GM21737 (cell line): ENCODE measurements around the gene KHDRBS2.

Source experiments
- ATAC-seq: cut with Tn5 transposase; IDR thresholded peaks from one replicate; pipeline ENCODE4 v1.9.1; 2021; ENCODE audit warnings: mild to moderate bottlenecking, moderate library complexity; ENCODE audit not compliant: unreplicated experiment

Gene KHDRBS2

DNA sequence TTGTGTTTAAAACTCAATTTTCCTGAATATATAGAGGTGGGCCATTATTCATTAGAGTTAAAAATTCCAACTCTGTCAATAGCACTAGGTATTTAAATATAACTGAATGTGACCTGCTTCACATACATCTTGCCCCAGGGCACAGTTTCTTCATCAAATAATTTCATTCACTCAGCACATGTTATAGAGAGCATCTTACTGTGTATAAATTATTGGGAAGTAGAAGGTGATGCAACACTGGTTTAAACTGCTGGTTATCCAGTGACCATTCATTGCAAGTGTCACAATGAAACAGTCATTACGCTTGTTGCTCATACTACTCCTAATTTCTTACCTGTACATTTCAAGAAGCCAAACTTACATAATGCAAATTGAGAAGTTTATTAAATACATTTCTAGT is 93.4 kb downstream of the KHDRBS2 start:
- ATAC-seq, result no peak

DNA sequence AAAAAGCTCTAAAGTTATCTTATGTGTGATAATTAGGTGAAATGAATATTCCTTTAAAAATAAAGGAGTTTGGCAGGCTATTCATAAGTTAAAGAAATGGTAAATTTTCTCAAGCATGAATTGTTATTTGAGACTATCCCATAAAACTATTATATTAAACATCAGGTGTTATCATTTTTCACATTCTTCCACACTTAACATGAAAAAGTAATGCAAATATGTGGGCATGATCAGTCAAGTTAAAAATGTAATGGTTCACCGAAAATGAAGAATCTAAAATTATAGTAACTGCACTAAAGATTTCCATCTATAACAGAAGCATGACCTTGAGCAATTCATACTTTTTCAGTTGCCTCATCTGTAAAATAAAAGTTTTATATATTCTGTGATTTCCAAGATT is 110.8 kb downstream of the KHDRBS2 start:
- no peak for ATAC-seq

DNA sequence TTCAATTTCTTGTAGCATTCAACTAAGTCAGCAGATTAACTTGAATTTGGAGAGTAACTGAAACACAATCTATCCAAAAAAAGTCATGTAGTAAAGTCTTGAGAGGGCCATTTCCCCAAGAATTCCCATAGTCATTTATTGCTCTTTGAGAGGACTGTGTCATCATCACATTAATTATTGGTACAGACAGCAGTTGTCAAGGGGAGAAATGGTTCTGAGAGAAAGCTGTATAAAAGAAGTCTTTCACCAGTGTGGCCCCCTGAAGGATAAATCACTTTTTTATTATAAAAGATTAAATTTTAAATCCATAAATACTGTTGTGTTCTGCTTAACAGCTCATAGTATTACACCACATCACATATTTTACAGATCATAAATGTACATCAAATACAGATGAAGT is 111.5 kb downstream of the KHDRBS2 start:
- no peak for ATAC-seq

DNA sequence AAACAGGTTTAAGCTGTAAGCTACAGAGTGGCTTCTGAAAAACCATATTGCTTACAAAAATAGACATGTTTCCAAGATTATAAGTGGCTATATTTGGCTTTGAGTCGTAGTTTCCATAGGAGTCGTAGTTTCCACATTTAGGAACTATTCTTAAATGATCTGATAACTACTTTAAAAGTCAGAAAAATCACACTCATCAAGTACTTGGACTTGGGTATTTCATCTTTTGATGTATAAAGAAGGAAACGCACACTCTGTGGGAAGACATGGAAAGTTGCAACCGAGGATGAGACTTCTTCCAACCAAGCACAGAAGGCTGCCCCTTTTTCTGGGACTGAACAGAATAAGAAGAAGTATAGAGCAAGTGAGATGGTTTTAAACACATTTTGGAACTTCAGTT is 118.3 kb downstream of the KHDRBS2 start:
- no peak for ATAC-seq

DNA sequence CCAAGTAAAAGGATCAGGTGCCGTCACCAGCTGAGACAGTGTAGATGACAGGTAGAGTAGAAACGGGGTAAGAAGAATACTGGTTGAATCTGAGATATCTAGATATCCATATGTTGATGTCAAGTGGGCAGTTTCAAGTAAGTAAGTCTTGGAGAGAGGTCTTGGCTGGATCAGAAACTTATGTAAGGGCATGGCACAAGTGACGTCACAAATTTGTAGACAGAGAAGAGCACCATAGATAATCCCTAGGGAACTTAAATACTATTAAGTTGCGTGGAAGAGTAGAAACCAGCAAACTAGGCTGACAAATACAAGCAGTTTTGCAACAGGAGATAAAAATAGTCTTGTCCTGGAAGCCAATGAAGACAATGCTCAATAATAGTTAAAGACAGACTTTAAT is 123.2 kb downstream of the KHDRBS2 start:
- no peak for ATAC-seq

DNA sequence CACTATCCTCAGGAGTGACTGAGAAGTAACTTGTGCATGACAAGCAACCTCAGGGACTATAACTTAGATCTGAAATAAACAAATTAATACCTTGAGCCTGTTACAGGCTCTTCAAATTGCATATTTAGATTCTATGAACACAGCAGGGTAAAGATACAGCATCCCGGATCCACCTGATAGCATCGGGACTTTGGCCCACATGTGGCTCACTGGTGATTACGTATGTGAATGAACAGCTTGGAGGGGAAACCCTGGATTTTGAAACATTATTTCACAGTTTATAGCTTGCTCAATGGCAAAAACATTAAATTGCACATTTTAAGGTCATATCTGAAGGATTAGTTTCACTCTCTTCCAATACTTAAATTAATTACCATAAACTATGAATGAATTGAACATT is 133.2 kb downstream of the KHDRBS2 start:
- no peak for ATAC-seq

DNA sequence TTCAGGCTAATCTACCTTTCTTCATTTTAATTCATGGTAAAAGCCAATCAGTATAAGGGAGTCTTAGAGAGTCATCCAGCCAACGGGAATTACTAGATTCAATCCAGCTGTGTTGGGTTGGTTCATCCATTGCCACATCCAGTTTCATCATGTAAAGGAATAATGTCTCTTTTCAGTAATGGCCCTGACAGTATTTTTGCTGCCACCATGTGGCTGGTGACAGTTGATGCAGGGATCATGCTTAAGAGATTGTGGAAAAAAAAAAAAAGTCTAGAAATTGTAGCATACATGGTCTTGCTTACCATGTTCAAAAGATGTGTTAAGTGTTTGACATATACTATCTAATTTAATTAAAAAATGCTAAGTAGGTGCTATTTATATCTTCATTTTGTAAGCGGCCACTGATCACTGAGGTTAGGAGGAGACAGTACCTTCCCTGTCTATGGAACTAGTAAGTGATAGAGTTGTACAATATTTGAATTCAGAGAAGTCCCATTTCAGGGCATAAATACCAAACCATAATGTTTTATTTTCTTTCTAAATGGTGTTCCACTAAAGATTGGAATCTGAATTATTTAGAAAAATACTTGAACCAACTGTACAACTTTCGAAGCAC is 135.9 kb downstream of the KHDRBS2 start:
- ATAC-seq, result no peak

DNA sequence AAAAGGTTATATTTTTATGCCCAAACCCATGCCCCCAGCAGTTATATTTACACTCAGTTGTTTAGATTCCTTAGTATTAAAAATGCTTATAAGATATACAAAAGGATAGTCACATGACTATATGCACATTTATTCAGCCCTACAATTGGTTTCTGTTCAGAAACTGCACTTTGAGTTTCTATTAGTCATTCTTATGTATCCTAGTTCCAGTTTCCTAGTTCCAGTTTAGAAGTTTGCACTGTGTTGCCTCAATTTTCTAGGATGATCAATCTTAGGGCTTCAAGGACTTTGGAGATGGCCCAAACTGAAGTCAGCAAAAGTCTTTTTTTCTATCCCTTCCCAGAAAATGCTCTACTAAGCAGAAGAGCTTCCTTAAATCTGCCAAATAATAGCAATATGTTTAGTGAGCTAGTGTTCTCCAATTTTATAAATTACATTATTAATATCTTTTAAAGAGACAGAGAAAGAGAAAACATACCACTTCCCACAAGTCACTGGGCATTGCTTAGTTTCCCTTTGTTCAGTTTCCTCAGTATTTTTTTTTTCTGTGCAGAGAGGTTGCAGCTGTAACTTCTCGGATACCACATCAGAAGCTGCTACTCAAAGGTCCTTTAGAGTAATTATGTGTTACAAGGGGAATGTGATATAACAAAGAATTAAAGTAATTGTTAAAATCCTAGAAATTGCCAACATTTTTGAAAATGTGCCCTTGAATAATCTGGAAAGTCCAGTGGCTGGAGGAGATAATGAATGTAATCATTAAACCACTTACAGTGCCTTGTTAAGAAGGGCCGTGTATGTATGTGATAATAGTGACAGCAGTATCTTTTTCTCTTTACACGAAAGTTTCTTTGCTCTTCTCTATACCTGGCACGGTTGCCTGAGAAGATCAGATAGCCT is 138.8 kb downstream of the KHDRBS2 start:
- ATAC-seq, result no peak

DNA sequence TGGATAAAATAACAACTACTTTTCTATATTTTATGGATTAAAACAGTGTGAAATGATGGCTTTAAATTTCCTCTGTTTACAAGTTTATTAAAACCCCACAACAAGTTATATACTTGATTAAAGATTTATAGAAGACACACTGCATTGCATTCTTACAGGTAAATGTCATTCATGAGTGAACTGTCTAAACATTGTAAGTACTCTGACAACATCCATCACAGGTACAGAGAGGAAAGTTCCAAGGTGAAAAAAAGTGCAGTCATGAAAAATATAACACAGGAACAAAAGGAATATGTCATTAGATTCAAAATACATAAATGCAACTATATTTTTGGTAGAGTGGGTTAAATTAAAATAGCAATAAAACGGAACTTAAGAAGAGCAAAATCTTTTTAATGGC is 156.9 kb downstream of the KHDRBS2 start:
- ATAC-seq, result no peak

DNA sequence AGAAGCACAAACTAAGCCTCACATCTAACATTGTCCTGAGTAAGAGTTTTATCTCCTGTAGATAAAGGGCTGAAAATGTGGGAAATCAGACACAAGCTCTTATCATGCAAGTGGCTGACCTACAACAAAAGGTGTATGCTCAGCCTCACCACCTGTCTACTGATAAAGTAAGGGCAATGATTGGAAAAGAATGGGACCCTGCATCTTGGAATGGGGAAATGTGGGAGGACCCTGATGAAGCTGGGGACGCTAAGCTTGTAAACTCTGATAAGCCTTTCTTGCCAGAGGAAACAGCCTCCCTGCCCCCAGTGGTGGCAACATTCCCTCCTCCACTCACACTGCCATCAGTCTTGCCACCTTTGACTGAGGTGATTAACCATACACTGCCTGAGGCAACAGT is 166.6 kb downstream of the KHDRBS2 start:
- ATAC-seq, result no peak

DNA sequence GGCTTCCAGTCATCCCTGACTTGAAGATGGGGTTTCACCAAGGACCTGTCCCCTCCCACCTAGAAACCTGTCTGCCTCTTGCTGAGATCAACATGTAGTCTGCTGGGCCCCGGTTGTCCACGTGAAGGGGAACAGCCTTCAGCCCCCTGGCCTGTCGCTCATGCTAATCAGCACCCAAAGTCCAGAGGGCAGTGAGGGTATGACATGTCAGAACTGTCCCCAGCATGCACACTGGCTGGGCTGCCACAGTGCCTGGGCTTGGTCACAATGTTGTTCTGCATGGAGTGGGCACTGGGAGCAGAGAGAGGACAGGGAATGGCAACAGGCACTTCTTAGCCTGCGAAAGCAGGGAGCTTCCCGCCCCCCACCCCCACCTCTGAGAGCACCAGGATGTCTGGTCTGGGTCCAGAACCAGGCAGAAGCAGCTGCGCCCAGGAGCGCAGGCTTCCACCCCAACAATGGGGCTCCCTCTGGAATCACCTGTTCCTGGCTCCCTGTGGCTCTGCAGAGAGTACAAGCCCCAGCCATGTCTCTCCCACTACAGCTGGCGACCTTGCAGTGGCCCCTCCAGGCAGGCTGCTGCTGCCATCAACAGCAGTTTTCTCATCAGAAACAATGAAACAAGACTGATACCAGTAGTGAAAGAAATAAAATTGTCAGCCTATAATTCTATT is 182.7 kb downstream of the KHDRBS2 start:
- ATAC-seq, result no peak

DNA sequence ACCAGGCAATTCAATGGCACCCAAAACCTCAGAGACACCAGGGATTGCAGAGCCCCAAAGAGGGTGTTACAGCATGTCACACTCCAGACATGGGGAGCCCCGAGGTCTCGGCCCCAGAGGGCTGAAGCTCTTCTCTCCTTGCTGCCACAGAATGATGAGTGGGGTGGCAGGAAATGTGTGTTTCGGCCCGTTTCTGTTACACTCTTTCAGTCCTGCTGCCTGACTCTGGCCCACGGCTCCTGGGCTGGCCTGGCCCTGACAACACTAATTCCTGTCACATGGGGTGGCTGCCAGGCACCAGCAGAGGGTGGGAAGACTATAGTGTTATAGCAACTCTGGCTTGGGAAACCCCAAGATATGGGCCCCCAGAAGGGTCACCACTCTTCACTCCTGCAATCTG is 183.6 kb downstream of the KHDRBS2 start:
- no peak for ATAC-seq

DNA sequence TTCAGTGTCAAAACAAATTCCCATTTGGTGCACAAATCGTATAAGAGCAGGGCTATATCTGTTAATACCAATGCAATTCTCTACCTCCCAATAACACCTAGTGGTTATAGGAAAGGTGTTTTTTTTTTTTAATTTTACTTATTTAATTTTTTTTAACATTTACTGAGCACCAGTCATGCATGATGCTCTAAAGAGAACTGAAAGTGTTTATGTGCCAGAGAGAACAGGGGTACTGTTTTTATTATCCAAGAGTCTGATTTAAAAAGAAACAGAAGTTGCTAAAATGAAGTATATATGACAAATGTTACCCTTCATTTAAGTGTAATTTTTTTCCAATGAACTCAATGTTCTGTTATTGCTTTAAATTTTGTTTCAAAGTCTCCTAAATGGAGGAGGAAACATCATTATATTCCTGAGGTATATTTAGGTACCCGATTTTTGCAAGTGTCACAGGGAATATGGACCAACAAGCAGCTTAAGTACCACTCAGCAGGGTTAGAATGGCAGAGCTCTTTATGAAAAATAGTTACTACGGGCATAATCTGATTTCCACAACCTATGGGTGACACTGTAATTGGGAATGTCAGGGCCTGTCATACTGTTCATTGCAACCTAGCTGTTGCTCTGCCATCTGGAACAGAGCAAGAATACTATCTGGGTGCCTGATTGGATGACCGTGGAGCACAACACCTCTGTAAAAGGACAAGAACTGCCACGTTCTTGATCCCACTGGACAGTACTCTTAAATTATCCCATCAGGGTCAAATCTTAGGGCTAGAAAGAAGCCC is 195.4 kb downstream of the KHDRBS2 start:
- no peak for ATAC-seq

DNA sequence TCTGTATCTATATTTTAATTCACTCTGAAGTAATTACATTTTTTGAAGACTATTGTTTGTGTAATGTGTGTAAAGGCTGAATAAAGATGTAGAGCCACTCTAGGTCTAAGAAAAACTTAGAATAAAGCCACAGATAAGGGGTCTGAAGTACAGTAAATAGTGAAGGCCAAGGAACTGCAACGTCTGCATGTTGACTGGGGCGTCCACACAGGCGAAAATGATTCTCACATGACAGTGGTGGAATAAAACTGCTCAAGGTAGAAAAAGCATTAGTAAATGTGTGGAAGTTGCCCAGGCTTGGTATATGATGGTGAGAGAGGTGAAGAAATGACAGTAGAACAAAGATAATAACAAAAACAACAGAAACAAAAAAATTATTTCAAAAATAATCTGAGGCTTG is 196.2 kb downstream of the KHDRBS2 start:
- no peak for ATAC-seq

DNA sequence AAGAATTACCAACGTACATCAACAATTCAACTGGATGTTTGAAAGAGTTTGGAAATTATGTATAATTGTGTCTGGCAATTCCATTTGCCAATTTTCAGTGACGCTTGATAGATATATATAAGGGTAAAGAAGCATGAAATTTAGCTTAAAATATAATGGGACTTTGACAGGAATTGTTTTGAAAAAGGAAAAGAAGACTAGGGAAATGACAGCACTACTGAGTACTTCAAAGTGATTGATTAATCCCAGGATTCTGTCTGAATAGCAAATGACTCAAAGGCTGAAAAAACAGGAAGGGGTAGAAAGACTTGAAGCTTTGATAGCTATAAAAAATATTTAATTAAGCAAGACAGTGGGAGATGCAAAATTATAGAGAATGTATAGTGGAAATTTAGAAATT is 200.0 kb downstream of the KHDRBS2 start:
- ATAC-seq, result no peak

DNA sequence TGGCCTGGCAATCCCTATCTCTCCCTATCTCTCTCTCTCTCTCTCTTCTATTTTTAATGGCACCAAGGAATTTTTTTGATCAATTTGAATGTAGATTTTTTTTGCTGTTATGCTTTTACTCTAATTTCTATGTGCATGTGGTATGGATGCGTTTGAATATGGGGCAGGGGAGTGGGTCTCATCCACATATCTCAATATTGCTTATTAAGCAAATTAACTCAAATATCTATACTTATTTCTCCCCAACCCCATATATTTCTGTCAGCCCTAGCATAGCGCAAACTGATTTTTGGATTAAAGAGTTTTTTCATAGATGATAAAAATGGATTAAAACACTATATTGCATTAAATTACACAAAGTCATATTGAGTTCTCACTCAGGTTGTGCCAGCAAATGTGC is 210.2 kb downstream of the KHDRBS2 start:
- ATAC-seq, result no peak

DNA sequence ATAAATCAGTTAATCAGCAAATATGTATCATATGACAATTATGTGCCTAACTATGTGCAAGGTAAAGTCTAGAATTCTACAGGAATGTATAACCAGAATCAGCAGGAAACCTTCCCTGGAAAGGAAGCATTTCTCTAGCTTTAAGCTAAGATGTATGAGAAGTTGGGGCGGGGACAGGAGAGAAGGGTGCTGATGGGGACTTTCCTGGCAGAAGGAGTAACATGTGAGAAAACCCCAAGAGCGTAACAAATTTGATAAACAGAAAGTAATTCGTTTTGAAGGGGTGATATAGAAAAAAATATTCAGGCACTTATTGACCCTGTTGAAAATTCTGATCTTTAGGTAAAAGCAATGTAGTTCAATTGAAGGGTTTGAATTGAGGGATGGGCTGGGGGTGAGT is 226.1 kb downstream of the KHDRBS2 start:
- ATAC-seq, result no peak

DNA sequence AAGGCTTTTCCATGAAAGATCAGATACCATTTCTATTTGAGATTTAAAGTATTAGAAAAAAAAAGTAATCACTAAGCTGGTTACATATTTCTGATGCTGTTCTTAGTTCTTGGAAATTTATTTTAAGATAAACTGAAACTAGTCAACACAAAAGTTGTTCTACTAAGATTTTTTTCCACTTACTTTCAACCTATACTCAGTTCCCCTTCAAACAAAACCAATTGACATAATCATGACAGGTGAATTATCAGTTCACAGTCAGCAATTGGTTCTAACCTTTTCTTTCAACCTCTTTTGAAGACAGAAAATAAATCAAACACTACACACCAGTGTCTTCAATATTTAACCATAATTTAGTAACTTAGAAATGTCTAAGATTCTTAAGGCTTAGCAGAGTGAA is 228.7 kb downstream of the KHDRBS2 start:
- ATAC-seq, result no peak

DNA sequence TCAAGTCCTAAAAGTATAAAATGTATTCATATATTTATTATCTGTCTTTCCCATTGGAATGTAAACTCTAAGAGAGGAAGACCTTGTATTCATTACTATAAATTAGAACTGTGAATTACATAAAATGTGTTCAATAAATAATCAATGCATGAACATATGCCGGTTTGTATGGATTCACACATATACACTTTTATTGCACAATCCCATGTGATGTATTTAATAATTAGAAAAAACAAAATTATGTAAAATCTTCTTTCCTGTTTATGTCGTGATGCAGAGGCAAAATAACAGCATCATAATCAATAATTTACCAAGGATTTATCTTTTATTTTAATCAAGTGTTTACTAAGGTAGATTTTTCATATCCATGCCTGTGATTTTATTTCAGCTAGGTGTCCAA is 240.5 kb downstream of the KHDRBS2 start:
- ATAC-seq, result no peak

DNA sequence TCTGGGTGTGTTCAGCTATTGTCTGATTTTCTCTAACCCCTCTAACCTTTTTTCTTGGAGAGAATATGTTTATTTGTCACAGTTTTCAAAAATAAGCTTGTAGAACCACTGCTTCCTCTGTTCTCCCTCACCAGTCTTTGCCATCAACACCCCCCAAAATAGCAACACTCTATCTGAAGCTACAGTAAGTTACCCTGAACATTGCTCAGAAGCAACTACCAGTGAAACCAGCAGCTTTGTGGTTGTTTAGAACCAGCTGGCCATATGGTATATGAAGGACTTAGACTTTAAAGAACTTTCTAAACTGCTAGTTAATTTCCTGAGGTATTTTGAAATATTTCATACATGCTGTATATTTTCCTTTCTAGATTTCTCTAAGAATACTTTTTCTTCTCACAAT is 242.9 kb downstream of the KHDRBS2 start:
- no peak for ATAC-seq

DNA sequence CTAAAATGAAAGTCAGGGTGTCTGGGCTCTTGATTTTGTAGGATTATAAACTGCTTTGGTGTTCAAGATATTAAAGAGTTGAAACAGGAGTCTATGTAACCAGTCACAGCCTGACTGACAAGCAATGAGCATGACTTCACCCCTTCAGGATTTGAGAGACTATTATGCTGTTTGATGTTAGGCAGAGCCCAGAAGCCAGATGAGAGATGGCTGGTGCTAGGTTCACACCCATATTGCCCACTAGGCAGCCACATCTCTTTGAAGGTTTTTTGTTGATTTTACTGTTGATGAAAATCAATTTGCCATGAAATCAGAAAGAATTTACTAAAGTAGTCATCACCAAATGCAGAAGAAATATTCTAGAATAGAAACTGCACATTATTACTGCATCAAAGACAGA is 243.6 kb downstream of the KHDRBS2 start:
- no peak for ATAC-seq
